CD4-positive, alpha-beta T cell treated with Interferon alpha-2 for 1 hour (primary cell): Measurements from ENCODE around the gene PKDREJ.

Experiments used
- DNase-seq, 2 donors: peaks; one replicate each; pipeline ENCODE4 v3.0.0-alpha.2; 2020 to 2022

PKDREJ gene

DNA sequence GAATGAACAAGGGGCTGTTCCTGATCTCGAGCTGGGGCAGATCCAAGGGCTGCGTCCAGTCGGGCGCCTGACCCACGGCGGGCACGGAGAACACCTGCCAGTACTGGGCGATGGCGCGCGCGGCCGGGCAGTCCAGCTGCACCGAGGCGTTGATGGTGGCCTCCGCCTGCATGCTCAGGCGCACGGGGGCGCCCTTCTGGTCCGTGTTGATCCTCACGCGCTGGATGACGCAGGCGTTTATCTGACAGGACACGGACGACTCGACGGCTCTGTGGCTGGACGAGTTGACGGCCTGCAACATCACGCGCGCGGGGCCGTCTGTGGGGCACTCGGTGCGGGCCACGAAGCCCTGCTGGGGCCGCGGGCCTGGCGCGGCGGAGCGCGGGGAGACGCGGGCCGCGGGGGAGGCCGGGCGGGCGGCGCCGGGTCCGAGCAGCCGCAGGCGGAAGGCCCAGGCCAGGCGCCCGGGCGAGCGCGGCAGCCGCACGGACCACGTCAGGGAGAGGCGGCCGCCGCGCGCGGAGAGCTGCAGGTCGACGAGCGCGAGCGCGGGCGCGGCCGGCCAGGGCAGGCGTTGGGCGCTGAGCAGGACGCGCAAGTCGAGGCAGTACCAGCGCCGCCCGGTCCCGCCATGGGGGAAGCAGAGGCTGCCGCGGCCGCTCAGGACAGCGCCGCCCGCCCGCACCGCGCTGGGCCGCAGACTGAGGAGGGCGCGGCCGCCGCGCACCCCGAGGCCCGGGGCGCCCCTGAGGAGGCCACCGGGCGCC, 511 bp downstream of the PKDREJ start:
- peak; percentile 44 to 63 for DNase-seq

DNA sequence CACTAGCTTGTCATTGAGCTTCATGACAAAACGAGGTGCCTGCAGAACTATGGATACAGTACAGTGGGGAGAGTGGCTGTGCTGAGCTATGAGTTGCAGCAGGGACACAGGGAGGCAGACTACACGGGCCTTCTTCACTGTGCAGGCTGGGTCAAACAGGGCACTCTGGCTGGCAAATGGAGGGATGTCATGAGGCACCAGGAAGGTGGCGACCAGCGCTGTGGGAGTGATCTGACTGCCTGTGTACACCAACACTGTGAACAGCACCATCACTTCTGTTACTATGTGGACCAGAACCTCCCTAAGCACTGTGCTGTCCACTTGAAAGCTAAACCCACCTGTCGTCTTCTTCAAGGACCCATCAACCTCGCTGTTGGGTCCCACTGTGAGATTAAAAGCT, 3.1 kb downstream of the PKDREJ start:
- no peak for DNase-seq

DNA sequence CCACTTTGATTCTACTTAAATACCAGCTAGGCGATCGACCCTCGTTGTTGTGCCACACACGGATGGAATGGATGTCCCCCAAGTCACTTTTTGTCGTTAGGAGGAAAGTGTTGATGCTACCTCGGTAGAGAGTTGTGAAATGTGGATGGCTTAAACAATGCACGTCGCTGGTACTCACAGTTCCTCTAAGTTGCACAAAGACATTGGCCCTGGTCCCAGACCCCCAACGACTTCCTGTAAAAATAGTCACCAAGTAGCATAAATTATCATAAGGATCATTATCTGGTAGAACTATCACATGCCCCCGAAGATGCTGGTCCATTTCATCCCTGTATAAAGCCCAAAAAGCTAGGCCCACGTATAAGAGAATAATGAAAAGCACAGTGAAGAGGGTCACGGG, 3.8 kb downstream of the PKDREJ start:
- DNase-seq: no peak

- no peak for DNase-seq
These were observed 6.7 kb downstream of the PKDREJ start for GRCh38 chr22:46256358-46256958.

- no peak for DNase-seq
These were observed 11.2 kb downstream of the PKDREJ start for GRCh38 chr22:46251816-46252380.

DNA sequence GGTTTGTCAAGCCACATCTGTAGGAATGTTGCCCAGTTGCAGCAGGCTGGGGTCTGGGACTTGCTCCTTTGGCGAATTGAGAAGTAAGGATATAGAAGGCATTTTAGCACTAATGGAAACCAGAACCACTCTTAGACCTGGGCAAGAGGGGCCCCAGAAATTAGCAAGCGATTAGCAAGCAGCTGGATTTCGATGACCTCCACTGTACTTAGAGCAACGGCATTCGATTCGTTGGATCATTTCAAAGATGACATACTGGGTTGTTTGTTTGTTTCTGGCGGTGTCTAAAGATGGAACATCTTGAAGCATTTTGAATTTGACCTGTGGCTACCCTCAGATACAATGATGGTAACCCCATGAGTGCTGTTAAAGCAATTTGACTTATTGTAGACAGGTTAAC, 11.9 kb downstream of the PKDREJ start:
- DNase-seq: no peak

GRCh38 chr22:46250783-46251125, 12.4 kb downstream of the PKDREJ start:
- DNase-seq: no peak

- peak; percentile 88 to 91 for DNase-seq
These were observed 12.9 kb downstream of the PKDREJ start, which contains the start of gene CDPF1 for GRCh38 chr22:46250035-46250782. Gene CDPF1 (minus strand): TSS chr22:46250293. CDS start chr22:46248284, 2,009 bp downstream.

DNA sequence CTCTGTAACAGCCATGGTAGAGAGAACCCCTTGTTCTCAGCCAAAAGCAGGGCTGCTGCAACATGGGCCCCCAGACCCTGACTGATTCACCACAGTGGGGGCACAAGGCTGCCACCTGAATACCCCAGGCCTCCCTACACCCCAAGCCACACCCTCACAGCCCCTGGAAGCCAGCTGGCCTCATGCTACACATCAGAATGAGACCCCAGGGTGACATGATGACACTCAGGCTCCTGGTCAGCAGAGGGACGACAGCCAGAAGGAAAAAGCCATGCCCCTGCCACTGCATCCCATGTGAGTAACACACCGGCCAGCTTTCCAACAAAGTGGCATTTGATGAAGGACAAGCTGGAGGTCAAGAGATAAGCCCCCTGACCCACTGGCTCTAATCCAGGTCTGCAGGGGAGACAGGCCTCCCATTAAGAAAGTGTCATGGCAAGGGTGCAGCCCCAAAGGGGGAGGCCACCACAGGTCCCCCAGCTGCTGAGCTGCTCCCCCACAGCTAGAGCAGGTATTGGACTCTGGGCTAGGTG, 15.6 kb downstream of the PKDREJ start:
- DNase-seq: no peak

GRCh38 chr22:46246178-46246577, 17.0 kb downstream of the PKDREJ start:
- DNase-seq: no peak

GRCh38 chr22:46245511-46245910, 17.6 kb downstream of the PKDREJ start:
- no peak for DNase-seq

- no peak for DNase-seq
These were observed 18.4 kb downstream of the PKDREJ start for GRCh38 chr22:46244771-46245170.

GRCh38 chr22:46242076-46242475, 21.1 kb downstream of the PKDREJ start:
- no peak for DNase-seq

DNA sequence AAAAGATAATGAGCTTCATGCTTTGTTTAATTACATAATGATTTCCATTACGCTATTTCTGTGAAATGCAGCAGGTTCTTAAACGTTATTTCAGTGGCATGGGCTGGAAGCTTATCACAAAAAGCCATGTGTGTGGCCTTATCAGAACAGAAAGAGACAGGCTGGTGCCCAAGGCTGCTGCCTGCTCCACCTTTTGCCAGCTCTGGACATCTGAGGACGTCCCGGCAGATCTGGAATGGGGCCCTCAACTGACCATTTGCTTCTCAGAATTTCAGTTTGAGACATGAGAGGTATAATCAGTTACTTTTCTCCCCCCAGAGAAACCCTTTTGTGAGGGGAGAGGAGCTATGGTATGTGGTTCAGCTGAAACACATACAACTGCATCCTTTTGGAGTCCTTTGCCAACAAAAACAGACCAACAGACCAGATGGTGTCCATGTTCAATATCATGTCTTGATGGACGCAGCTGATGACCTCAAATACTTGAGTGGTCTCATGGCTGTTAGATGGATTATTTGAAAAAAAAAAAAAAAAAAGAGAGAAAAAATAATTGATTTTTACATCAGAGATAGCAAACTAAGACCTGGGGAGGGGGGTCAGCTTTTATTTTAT, 21.6 kb downstream of the PKDREJ start:
- no peak for DNase-seq

GRCh38 chr22:46240907-46241306, 22.2 kb downstream of the PKDREJ start:
- no peak for DNase-seq

DNA sequence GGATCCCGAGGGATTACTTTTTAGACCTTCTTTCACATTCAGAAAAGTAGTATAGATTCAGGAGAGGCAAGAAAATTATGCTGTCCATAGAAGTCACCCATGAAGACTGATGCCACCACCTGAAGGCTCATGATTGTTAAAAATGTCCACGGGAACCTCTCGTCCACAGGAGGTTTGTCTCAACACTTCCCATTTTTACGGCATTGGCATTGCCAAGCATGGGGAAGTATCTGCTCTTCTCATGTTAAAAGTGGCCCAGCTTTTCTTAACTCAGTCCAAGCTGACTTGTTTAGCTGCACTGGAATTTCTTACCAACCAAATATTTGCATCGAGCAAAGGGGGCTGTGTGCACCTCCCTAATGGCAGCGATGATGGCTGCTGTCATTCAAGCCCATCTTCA, 22.6 kb downstream of the PKDREJ start:
- no peak for DNase-seq

DNA sequence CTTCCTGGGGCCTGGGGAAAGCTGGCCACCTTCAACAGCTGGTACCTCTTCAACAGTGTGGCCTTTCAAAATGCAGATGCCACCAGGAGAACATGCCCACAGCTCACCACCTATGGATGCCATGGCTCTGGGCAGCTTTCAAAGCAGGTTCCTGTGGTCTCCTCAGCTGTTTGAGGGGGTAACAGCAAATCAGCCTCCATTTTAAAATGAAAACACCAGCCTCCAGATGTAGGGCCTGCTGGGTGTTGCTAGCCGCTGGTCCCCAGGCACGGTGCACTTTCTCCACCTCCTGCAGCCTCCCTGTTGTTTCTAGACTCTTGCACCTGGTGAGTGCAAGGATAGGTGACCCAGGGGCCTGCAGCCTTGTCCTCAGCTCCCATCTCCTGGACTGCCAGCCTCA, 23.1 kb downstream of the PKDREJ start:
- DNase-seq: no peak

DNA sequence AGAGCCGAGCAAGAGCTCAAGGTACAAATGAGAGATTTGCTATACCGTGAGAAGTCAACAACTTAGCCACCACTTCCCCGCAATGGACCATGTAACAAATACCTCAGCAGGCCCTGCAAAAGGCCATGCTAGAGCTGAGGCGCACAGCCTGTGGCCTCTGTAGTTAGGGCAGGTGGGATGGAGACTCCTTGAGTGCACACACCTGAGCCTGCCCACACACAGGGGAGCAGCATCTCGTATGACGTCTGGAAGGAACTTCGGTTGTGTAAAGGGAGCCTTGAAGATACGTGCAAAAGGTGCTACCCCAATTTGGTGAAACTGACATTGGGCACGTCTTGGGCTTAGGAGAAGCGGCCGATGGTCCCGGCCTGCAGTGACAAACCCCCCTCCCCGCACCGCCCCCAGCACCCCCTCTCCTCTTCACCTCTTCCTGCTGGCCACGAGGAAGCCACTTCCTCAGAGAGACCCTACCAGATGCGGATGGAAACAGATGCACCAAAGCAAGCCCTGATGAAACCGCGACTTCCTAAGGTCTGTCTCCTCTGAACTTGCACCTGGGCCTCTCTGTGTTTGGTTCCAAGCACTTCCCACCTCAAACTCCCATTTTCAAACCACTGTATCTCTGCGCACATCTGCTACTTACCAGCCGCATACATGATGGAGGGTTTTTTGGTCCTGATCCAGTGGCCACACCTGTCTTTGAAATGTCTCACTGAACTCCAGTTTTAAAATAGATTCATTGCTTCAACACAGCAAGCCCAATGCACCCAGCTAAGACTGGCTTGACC, 23.7 kb downstream of the PKDREJ start:
- no peak for DNase-seq

DNA sequence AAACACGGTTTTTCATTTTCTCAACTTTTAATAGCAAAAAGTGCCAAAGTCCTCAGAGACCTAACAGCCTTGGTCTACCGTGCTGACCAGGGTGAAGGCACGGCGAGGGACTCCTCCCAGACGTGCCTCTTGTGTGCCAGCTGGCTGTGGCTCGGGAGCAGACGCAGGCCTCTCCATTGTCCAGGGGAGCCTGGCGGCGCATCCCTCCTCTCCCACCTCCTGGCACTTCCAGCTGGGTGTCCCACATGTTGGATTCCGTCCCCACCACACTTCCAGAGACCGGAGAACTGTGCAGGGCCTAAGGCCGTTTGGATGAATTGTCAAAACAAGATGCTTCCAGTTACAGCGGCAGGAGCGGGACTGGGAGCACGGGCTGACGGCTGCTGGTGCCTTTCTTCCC, 24.6 kb downstream of the PKDREJ start:
- DNase-seq: no peak

DNA sequence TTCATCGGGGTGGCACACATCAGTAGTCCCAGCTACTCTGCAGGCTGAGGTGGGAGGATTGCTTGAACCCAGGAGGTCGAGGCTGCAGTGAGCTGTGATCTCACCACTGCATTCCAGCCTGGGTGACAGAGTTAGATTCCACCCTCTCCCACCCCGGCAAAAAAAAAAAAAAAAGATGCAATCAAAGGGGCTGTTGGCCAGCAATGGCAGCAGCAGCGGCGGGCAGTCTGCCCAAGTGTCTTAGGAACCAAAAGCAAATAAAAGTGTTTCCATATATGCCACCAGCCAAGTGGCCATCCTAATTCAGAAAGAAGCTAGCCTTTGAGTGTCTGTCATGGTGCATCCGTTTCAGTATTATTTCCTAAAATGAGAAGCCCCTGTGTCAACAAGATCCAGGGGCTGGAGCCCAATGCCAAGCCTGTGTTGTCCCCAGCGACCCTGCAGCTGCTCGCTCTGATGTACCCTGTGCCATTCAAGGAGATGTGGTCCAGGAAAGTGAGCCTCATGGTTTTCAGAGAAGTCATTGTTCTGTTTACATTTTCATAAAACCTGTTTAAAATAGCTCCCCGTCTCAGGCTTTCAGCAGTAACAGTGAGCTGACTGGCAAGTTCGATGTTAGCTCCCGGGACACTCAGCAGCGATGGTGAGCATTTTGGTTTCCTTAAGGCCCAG, 25.6 kb downstream of the PKDREJ start:
- DNase-seq: no peak

DNA sequence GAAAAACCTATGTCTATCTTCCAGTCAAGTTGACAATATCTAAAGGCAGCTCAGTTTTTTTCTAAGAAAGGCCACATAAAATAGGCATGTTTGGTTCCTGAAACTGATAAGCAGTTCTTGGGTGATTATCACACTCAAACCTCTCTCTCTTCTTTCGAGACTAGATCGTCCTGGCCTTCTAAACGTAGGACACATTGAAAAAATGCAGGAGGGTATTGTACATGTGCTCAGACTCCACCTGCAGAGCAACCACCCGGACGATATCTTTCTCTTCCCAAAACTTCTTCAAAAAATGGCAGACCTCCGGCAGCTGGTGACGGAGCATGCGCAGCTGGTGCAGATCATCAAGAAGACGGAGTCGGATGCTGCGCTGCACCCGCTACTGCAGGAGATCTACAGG, 28.2 kb downstream of the PKDREJ start:
- no peak for DNase-seq

- DNase-seq: peak in 1 of 2 donors; percentile 8
These were observed 29.9 kb downstream of the PKDREJ start for GRCh38 chr22:46233231-46233630.
